GM18870 (cell line): ENCODE results near the gene ABCB11.
"Not testable (repeated sequence)": the region's sequence is repeated elsewhere in the genome, so short reads cannot be mapped to it uniquely, and the experiment has no call there.

Source experiments
- ATAC-seq: cut with Tn5 transposase; IDR thresholded peaks from one replicate; pipeline ENCODE4 v1.9.1; 2021; ENCODE audit warnings: moderate library complexity; ENCODE audit not compliant: unreplicated experiment

ABCB11 gene

DNA sequence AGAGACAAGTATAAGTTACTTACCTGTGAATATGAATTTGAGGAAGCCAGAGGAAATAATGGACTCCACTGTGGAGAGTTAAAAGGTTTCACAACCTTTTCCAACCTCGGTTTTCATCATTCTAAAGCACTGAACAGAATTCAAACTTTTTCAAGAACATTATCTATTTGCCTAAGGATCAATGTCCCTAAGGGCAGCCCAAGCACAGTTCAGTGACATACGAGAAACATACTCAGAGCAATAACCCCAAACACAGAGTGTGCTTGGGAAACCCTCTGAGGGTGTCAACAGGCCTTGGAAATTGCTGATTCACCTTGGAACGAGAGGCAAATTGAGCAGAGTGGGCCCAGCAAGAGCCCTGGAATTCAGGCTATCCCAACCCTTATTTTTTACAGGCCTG lies at the start of gene ABCB11:
TSS of gene ABCB11 (minus strand) at position 123 of the 400 bp plus-strand sequence. CDS start 13,199 bp downstream, outside the sequence.
- no peak for ATAC-seq

GRCh38 chr2:169080250-169081069 lies 49.3 kb upstream of the ABCB11 start:
- ATAC-seq: peak; percentile 87

GRCh38 chr2:169077674-169078240 lies 46.6 kb upstream of the ABCB11 start:
- no peak for ATAC-seq

DNA sequence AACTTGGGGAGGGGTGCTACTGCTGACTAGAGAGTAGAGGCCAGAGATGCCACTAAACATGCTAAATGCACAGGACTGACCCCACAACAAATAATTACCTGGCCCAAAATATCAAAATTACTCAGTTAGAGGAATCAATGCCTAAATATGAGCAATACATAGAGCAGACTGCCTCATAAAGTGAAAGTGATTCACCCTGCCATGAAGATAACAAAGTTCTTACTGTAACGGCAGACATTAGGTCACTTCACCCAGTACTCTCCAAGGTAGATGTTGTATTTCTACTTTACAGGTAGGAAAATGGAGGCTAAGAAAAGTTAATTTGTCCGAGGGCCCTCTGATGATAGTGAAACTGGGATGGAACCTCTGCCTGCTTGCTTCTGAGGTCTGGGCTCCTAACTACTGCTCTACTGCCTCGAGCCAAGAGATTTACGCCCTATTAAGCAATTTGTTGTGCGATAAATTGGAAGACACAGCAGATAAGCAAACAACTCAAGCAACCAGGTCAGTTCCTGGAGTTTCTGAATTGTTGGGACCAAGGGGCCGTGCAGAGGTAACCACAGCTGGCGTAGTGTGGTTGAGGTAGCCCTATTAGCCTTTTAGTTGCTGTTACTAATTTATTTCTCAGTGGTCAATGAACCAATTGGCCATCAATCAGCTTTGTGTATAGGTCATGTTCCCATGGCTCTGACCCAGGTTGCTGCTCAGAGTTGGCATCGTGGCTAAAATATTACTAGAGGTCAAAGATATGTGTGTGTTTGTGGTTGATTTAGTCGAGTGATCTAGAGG lies 43.0 kb upstream of the ABCB11 start:
- ATAC-seq: peak; percentile 42

GRCh38 chr2:169073211-169073962 lies 42.3 kb upstream of the ABCB11 start:
- no peak for ATAC-seq

DNA sequence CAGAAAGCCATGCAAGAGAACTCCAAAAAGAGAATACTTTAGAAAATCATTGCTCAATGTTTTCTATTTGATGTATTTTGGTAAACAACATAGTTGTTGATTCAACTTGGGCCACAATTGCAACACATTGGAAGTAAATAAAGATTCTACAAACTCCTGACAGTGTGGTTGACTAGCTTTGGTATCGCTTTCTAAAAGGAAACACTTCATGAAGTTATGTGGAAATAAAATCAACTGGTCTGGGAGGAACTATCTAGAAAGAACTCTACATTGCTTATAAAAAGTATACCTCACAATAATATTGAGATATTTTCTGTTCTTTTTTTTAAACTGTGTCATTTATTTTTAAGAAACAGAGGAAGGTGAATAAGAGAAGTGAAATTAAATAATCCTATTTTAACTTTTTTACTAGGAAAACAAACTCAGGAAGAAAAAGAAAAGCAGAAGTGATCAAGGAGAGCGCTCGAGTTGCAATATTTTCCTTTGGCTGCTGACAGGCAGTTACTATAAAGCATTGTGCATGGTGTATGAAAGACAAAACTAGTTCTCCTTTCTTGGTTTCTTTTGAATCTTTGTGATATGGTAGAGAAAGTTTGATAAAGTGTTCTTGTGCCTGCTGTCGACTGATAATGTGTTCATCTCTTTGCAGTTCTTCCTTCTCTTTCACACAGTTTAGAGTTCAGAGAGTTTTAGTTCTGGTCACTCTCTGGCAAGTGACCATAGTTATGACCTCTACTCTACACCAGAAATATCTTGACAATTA lies 41.2 kb upstream of the ABCB11 start:
- ATAC-seq: peak; percentile 42

DNA sequence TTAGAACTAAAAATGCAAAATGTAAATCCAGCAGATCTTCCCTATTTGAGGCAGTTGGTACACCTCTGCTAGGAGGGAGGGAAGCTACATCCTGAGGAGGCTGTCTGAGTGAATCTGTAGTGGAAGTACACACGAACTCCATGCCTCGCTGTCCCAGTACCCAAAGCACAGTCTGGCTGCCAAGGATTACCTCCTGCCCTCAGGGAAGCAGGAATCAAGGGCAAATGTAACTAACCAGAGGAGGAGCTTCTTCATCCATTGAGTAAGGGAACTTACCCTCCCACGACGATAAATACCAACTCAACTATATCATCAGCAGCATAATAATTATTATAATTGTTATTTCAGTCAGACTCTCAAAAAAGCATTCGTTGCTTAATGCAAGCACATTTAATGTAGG lies 40.3 kb upstream of the ABCB11 start:
- no peak for ATAC-seq

- no peak for ATAC-seq
Observed at GRCh38 chr2:169069833-169070232, 38.7 kb upstream of the ABCB11 start.

DNA sequence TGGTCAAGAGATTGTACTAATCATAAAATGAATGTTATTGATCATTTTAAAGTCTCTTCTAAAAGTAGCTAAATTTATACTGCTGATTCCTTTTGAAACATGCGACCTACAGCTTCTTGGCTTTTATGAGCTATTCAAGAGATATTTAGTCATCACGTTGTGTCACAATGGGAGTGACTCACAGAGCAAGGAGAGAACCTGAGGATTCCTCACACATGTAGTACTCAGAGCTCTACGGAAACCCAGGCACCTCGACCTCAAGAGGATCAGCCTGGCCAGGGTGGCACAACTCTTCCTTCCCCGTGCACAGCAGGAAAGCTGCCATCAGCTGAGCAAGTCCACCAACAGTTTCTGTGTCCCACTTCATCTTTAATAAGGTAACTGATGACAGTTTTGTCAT lies 38.2 kb upstream of the ABCB11 start, which contains the start of gene DHRS9:
TSS of gene DHRS9 (plus strand) at position 223 of the 400 bp plus-strand sequence. CDS start 12,019 bp downstream, outside the sequence.
- ATAC-seq: no peak

DNA sequence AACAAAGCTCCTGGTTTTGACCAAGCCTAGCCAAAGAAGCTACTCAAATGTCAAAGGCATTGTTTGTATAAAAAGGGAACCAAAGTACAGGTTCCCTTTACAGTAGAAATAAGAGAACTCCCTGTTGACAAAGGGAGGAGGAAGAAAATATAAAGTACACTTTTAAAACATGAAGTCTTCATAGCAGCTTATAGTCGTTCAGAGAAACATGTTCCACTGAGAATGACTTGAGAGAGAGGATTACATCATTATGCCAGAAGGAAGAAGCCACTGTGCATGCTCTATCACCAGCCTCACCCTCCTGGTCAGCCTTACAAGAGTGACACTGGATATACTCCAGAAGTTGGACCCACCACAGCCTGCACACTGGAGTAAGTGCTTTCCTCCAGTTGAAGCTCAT lies 35.8 kb upstream of the ABCB11 start:
- no peak for ATAC-seq

GRCh38 chr2:169065864-169066517 lies 34.9 kb upstream of the ABCB11 start:
- no peak for ATAC-seq

DNA sequence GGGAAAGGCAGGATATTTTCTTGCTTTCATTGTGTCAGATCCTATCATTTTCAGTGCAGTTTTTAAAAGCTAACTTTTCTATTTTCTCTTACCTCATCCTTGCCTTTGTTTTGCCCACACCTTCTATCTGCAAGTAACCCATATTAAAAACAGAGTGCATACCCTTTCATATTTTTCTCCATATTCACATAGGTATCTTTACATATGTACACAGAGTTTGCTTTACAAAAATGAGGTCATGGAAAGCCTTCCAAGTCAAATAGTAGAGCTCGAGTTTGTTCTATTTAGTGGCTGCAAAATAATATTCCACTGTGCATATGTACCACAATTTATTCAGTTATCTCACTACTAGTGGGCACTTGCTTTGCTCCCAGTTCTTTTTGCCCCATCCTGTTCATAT lies 34.3 kb upstream of the ABCB11 start:
- ATAC-seq: no peak

DNA sequence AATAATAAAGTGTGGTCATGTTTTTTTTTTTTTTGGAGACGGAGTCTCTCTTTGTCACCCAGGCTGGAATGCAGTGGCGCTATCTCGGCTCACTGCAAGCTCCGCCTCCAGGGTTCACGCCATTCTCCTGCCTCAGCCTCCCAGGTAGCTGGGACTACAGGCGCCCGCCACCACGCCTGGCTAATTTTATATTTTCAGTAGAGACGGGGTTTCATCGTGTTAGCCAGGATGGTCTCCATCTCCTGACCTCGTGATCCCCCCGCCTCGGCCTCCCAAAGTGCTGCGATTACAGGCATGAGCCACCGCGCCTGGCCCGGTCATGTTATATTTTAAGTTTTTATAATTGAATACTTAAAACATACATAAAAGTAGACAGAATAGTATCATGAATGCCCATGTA lies 33.1 kb upstream of the ABCB11 start:
- ATAC-seq: not testable (repeated sequence)

- ATAC-seq: not testable (repeated sequence)
Observed at GRCh38 chr2:169054575-169054974, 23.5 kb upstream of the ABCB11 start.

GRCh38 chr2:169050476-169051240 lies 19.5 kb upstream of the ABCB11 start:
- no peak for ATAC-seq

DNA sequence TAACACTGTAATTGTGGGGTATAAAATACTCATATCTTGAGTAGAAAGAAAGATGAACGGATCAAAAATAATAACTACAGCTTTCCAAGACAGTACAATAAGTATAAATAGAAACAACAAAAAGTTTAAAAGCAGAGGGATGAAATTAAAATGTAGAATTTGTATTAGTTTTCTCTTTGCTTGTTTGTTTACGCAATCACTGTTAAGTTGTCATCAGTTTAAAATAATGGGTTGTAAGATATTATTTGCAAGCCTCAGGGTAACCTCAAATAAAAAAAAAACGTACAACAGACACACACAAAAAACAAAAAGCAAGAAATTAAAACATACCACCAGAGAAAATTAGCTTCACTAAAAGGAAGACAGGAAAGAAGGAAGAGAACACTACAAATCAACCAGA lies 18.0 kb upstream of the ABCB11 start:
- ATAC-seq: no peak

DNA sequence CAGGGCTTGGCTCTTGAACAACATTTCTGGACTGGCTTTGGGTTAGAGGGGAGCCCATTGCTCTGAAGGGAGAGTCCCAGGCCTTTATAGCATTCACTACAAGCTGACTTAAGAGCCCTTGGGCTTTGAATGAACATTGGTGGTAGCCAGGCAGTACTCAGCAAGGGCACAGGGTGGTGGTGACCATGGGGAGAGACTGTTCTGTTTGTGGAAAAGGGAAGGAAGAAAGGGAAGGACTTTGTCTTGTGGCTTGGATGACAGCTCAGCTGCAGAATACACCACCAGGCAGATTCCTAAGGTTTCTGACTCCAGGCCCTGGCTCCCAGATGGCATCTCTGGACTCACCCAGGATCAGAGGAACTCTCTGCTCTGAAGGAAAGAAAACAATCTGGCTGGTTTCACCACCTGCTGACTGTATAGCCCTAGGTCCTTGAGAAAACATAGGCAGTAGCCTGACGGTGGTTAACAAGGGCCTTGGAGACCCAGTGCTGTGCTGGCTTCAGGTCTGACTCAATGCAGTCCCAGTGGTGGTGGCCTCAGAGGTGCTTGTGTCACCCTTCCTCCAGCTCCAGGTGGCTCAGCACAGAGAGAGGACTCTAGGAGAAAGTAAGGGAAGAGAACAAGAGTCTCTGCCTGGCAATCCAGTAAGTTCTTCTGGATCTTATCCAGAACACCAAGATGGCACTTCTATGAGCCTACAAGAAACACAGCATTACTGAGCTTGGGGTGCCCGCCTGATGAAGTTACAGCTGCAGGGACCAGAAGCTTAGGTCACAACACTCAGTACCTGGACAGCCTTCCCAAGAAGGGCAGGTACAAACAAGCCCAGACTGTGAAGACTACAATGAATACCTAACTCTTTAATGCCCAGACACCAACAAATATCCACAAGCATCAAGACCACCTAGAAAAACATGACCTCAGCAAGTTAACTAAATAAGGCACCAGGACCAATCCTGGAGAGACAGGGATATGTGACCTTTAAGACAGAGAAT lies 16.4 kb upstream of the ABCB11 start:
- no peak for ATAC-seq
